Activated naive CD4-positive, alpha-beta T cell treated with anti-CD3 and anti-CD28 coated beads for 36 hours (primary cell): Measurements from ENCODE around the gene ASIC4. TPM values are rescaled to one million over a fixed set of nuclear protein-coding genes. Genes with fewer than 3 reads are reported as not detected.
A peak's percentile ranks its signal among the peaks of the same experiment; 100 is the strongest.

Source experiments
- CTCF ChIA-PET: fragments of 350-600 bp; sonication (Branson Sonifier 250); formaldehyde crosslinking; loops from one replicate; lab custom pipeline; 2021; ENCODE audit warnings: antibody characterized with exemption; lab: Charles Lee
- DNase-seq: peaks from one replicate; pipeline ENCODE4 v3.0.0-alpha.2; 2020
- H3K27ac Mint-ChIP-seq: one replicate; pipeline ENCODE4 v1.8.0; 2021; ENCODE audit warnings: mild to moderate bottlenecking, mixed read lengths
- H3K27me3 Mint-ChIP-seq: one replicate; pipeline ENCODE4 v1.8.0; 2021; ENCODE audit warnings: low read depth, mixed read lengths
- H3K36me3 Mint-ChIP-seq: one replicate; pipeline ENCODE4 v1.8.0; 2021; ENCODE audit warnings: low read depth, mixed read lengths
- H3K4me1 Mint-ChIP-seq: one replicate; pipeline ENCODE4 v1.8.0; 2021; ENCODE audit warnings: low read depth, mixed read lengths
- H3K4me3 Mint-ChIP-seq: one replicate; pipeline ENCODE4 v1.8.0; 2021; ENCODE audit warnings: mild to moderate bottlenecking, moderate library complexity, mixed read lengths
- H3K9me3 Mint-ChIP-seq: one replicate; pipeline ENCODE4 v1.8.0; 2021; ENCODE audit warnings: mixed read lengths
- intact Hi-C: fragments of 100-400 bp; cut with micrococcal nuclease; formaldehyde crosslinking; loops from one replicate; pipeline ENCODE4 v1.15.1; 2023
- total RNA-seq, 2 experiments: library from RNA; stranded (reverse); gene quantifications; one replicate each; pipeline ENCODE4 v1.2.3, GENCODE V29; 2021

The ASIC4 gene
- total RNA-seq, 2 experiments from 2014 or later: not detected

GRCh38 chr2:219552382-219553167 lies 38.3 kb downstream of the ASIC4 start:
- DNase-seq: peak; percentile 82
- Mint-ChIP-seq H3K4me3 (peak overlapping the region; percentile 76), H3K4me1 (peaks cover 8% of the 10 kb centered on the region), H3K9me3 (no peaks in the 10 kb centered on the region), H3K27me3 (peaks cover 31% of the 10 kb centered on the region), H3K27ac (no peak overlapping the region), H3K36me3 (no peaks in the 10 kb centered on the region)
- intact Hi-C loops: loop anchor here (1.0 kb wide), 4 partner anchors 9 to 164 kb away; partner anchors contain the start of genes CHPF, GMPPA and STK11IP
- CTCF ChIA-PET: interaction anchor here (0.6 to 4.2 kb wide), 3 partner anchors 10 to 134 kb away, joined by 3 to 28 read pairs (median 7); partner anchors contain the start of genes CHPF and TMEM198

GRCh38 chr2:219553168-219553417 lies 38.8 kb downstream of the ASIC4 start:
- H3K36me3 Mint-ChIP-seq: no peaks in the 10 kb centered on the region
- no peak overlapping the region for H3K27ac Mint-ChIP-seq
- H3K27me3 Mint-ChIP-seq: peaks cover 31% of the 10 kb centered on the region
- CTCF ChIA-PET: interaction anchor here (0.6 to 4.2 kb wide), 4 partner anchors 9 to 133 kb away, joined by 3 to 28 read pairs (median 5); partner anchors contain the start of genes CHPF and TMEM198
- H3K4me3 Mint-ChIP-seq: no peak overlapping the region
- peaks cover 8% of the 10 kb centered on the region for H3K4me1 Mint-ChIP-seq
- H3K9me3 Mint-ChIP-seq: no peaks in the 10 kb centered on the region
- intact Hi-C loops: no loop called here
- DNase-seq: no peak

GRCh38 chr2:219553463-219553963 lies 39.2 kb downstream of the ASIC4 start:
- DNase-seq: no peak
- Mint-ChIP-seq H3K27ac (no peak overlapping the region), H3K36me3 (no peaks in the 10 kb centered on the region), H3K4me1 (peaks cover 8% of the 10 kb centered on the region), H3K27me3 (peaks cover 31% of the 10 kb centered on the region), H3K4me3 (peak overlapping the region; percentile 36), H3K9me3 (no peaks in the 10 kb centered on the region)
- intact Hi-C loops: no loop called here
- CTCF ChIA-PET: interaction anchor here (0.6 to 4.2 kb wide), 4 partner anchors 9 to 133 kb away, joined by 3 to 28 read pairs (median 5); partner anchors contain the start of genes CHPF and TMEM198

GRCh38 chr2:219554350-219554749 lies 40.1 kb downstream of the ASIC4 start:
- H3K4me3 Mint-ChIP-seq: no peak overlapping the region
- no peak for DNase-seq
- intact Hi-C loops: no loop called here
- peaks cover 8% of the 10 kb centered on the region for H3K4me1 Mint-ChIP-seq
- H3K27me3 Mint-ChIP-seq: peaks cover 30% of the 10 kb centered on the region
- H3K27ac Mint-ChIP-seq: no peak overlapping the region
- no peaks in the 10 kb centered on the region for H3K36me3 Mint-ChIP-seq
- no peaks in the 10 kb centered on the region for H3K9me3 Mint-ChIP-seq
- CTCF ChIA-PET: interaction anchor here (4.2 kb wide), 1 partner anchor 12 kb away, joined by 28 read pairs; the partner anchor contains the start of genes CHPF and TMEM198

- Mint-ChIP-seq H3K27me3 (peaks cover 25% of the 10 kb centered on the region), H3K9me3 (no peaks in the 10 kb centered on the region), H3K4me1 (peaks cover 7% of the 10 kb centered on the region), H3K27ac (no peak overlapping the region), H3K36me3 (no peaks in the 10 kb centered on the region), H3K4me3 (no peak overlapping the region)
- intact Hi-C loops: no loop called here
- DNase-seq: no peak
- CTCF ChIA-PET: interaction anchor here (0.6 kb wide), 1 partner anchor 109 kb away, joined by 4 read pairs; no protein-coding TSS in a partner anchor
Observed at GRCh38 chr2:219555956-219556355, 41.7 kb downstream of the ASIC4 start.

- Mint-ChIP-seq H3K36me3 (no peaks in the 10 kb centered on the region), H3K9me3 (no peaks in the 10 kb centered on the region), H3K27me3 (peaks cover 23% of the 10 kb centered on the region), H3K4me1 (peaks cover 6% of the 10 kb centered on the region), H3K27ac (no peak overlapping the region), H3K4me3 (no peak overlapping the region)
- CTCF ChIA-PET: interaction anchor here (0.6 kb wide), 1 partner anchor 110 kb away, joined by 4 read pairs; no protein-coding TSS in a partner anchor
- DNase-seq: no peak
- intact Hi-C loops: no loop called here
Observed at GRCh38 chr2:219556413-219556812, 42.1 kb downstream of the ASIC4 start.

GRCh38 chr2:219557320-219557719 lies 43.0 kb downstream of the ASIC4 start:
- peaks cover 3% of the 10 kb centered on the region for H3K4me1 Mint-ChIP-seq
- no peak overlapping the region for H3K4me3 Mint-ChIP-seq
- no peaks in the 10 kb centered on the region for H3K36me3 Mint-ChIP-seq
- peaks cover 18% of the 10 kb centered on the region for H3K27me3 Mint-ChIP-seq
- DNase-seq: no peak
- intact Hi-C loops: no loop called here
- no peak overlapping the region for H3K27ac Mint-ChIP-seq
- H3K9me3 Mint-ChIP-seq: no peaks in the 10 kb centered on the region
- CTCF ChIA-PET: interaction anchor here (0.7 to 1.9 kb wide), 3 partner anchors 9 to 62 kb away, joined by 3 to 6 read pairs (median 4); no protein-coding TSS in a partner anchor

- intact Hi-C loops: no loop called here
- no peak overlapping the region for H3K27ac Mint-ChIP-seq
- H3K27me3 Mint-ChIP-seq: peaks cover 21% of the 10 kb centered on the region
- no peaks in the 10 kb centered on the region for H3K9me3 Mint-ChIP-seq
- H3K4me3 Mint-ChIP-seq: no peak overlapping the region
- CTCF ChIA-PET: interaction anchor here (0.6 to 5.7 kb wide), 7 partner anchors 8 to 68 kb away, joined by 3 to 56 read pairs (median 6); partner anchors contain the start of genes CHPF, OBSL1 and TMEM198
- peaks cover 3% of the 10 kb centered on the region for H3K4me1 Mint-ChIP-seq
- DNase-seq: no peak
- H3K36me3 Mint-ChIP-seq: no peaks in the 10 kb centered on the region
Observed at GRCh38 chr2:219557791-219558785, 43.8 kb downstream of the ASIC4 start.

GRCh38 chr2:219559156-219559915 lies 45.1 kb downstream of the ASIC4 start:
- H3K9me3 Mint-ChIP-seq: no peaks in the 10 kb centered on the region
- intact Hi-C loops: no loop called here
- H3K36me3 Mint-ChIP-seq: no peaks in the 10 kb centered on the region
- no peak for DNase-seq
- no peaks in the 10 kb centered on the region for H3K4me1 Mint-ChIP-seq
- H3K27ac Mint-ChIP-seq: no peak overlapping the region
- H3K27me3 Mint-ChIP-seq: peaks cover 9% of the 10 kb centered on the region
- H3K4me3 Mint-ChIP-seq: no peak overlapping the region
- CTCF ChIA-PET: interaction anchor here (0.7 to 5.7 kb wide), 17 partner anchors 8 to 156 kb away, joined by 3 to 56 read pairs (median 5); partner anchors contain the start of genes CHPF, INHA, OBSL1 and TMEM198

- H3K36me3 Mint-ChIP-seq: no peaks in the 10 kb centered on the region
- CTCF ChIA-PET: interaction anchor here (0.5 to 5.7 kb wide), 21 partner anchors 9 to 157 kb away, joined by 3 to 56 read pairs (median 4); partner anchors contain the start of genes CHPF, INHA, OBSL1 and TMEM198
- no peak for DNase-seq
- no peaks in the 10 kb centered on the region for H3K4me1 Mint-ChIP-seq
- H3K9me3 Mint-ChIP-seq: no peaks in the 10 kb centered on the region
- no peak overlapping the region for H3K27ac Mint-ChIP-seq
- peaks cover 9% of the 10 kb centered on the region for H3K27me3 Mint-ChIP-seq
- no peak overlapping the region for H3K4me3 Mint-ChIP-seq
- intact Hi-C loops: loop anchor here (1.0 kb wide), 1 partner anchor 19 kb away; no protein-coding TSS in a partner anchor
Observed at GRCh38 chr2:219560037-219560892, 46.0 kb downstream of the ASIC4 start.
